ENCODE measurements around the gene MDM2.
"Not testable (repeated sequence)": the region's sequence is repeated elsewhere in the genome, so short reads cannot be mapped to it uniquely, and the experiment has no call there.

The MDM2 gene

GRCh38 chr12:68806488-68807237 is 1.3 kb upstream of the MDM2 start:
- DNase-seq = no peak

GRCh38 chr12:68807274-68807575 is 752 bp upstream of the MDM2 start:
- not testable (repeated sequence) for DNase-seq

GRCh38 chr12:68808388-68809189 is 612 bp downstream of the MDM2 start:
- DNase-seq = peak in 12 of 14 donors; percentile 36 to 79 (median 60)

- no peak for DNase-seq
These were observed 1.4 kb downstream of the MDM2 start for GRCh38 chr12:68809190-68810026.

- not testable (repeated sequence) for DNase-seq
These were observed 2.0 kb downstream of the MDM2 start for GRCh38 chr12:68810027-68810389.

GRCh38 chr12:68811573-68811972 is 3.6 kb downstream of the MDM2 start:
- not testable (repeated sequence) for DNase-seq

GRCh38 chr12:68812553-68813241 is 4.7 kb downstream of the MDM2 start:
- no peak for DNase-seq

GRCh38 chr12:68813242-68813593 is 5.2 kb downstream of the MDM2 start:
- DNase-seq = no peak

- DNase-seq = no peak
These were observed 6.7 kb downstream of the MDM2 start for GRCh38 chr12:68814490-68815231.

GRCh38 chr12:68815232-68815927 is 7.4 kb downstream of the MDM2 start:
- DNase-seq = no peak

- DNase-seq = no peak
These were observed 8.2 kb downstream of the MDM2 start for GRCh38 chr12:68815928-68816800.

- not testable (repeated sequence) for DNase-seq
These were observed 11.5 kb downstream of the MDM2 start for GRCh38 chr12:68819481-68819880.

- no peak for DNase-seq
These were observed 13.6 kb downstream of the MDM2 start for GRCh38 chr12:68821357-68822188.

- DNase-seq = no peak
These were observed 15.7 kb downstream of the MDM2 start for GRCh38 chr12:68823696-68824095.

- no peak for DNase-seq
These were observed 16.2 kb downstream of the MDM2 start for GRCh38 chr12:68824131-68824530.

- no peak for DNase-seq
These were observed 16.7 kb downstream of the MDM2 start for GRCh38 chr12:68824597-68825250.

- no peak for DNase-seq
These were observed 17.7 kb downstream of the MDM2 start for GRCh38 chr12:68825569-68826217.

All from C1 segment of cervical spinal cord (tissue), 14 donors.